NCI-H2029 treated with DMSO at 0.1 percent for 48 hours (cell line): ENCODE results near the gene FGFR3.

ENCODE experiments used
- DNase-seq: peaks from one replicate; lab custom pipeline; 2025; lab: John Stamatoyannopoulos, UW

FGFR3 gene

GRCh38 chr4:1788254-1788973 lies 4.7 kb upstream of the FGFR3 start:
- no peak for DNase-seq

- DNase-seq: no peak
Observed at GRCh38 chr4:1789552-1789951, 3.5 kb upstream of the FGFR3 start.

DNA sequence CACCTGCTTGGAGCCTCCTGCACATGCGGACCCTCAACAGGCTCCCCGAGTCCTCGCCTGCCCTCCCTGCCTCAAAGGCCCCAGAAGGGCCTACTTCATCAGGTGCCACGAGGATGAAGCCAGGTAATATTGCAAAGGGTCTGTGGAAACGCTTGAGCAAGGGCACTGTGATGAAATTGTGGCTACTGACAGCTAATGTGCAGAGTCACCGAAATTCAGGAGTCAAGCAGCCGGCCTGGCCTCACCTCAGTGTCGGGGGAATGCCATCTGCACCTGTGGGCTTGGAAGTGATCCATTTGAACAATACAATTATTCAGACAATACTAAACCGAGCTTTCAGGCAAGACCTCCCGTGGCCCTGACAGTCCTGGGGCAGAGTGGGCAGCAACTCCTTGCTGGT lies 3.1 kb upstream of the FGFR3 start:
- DNase-seq: no peak

DNA sequence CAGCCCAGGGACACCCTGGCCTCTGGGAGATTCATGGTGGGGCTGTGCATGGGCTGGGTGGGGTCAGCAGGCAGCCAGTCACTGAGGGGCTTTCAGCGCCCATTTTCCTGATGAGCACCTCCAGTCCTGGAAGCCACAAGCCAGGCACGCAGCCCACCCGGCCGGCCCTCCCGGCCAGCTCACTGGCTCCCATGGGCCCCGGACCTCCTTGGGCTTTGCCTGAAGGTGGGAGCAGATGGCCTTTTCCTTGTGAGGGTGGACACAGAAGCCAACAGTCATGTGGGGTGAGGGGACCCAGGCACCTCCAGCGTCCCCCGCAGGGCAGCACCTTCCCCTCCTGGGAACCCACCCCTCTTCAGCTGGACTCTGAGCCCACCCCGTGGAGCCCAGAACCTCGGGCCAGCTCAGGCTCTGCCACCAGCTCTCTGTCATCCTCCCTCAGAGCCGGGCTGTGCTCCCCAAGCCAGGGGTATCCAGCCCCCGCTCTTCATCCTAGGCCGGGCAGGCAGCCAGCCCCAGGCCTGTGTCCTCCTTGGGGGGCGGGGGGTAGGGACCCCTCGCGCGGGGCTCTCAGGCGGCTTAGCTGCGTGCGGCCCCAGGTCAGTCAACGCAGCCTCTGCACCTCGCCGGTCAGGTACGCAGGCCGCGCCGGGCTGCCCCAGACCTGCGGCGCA lies 798 bp upstream of the FGFR3 start:
- no peak for DNase-seq

- DNase-seq: no peak
Observed at GRCh38 chr4:1793496-1793840, 375 bp downstream of the FGFR3 start.

DNA sequence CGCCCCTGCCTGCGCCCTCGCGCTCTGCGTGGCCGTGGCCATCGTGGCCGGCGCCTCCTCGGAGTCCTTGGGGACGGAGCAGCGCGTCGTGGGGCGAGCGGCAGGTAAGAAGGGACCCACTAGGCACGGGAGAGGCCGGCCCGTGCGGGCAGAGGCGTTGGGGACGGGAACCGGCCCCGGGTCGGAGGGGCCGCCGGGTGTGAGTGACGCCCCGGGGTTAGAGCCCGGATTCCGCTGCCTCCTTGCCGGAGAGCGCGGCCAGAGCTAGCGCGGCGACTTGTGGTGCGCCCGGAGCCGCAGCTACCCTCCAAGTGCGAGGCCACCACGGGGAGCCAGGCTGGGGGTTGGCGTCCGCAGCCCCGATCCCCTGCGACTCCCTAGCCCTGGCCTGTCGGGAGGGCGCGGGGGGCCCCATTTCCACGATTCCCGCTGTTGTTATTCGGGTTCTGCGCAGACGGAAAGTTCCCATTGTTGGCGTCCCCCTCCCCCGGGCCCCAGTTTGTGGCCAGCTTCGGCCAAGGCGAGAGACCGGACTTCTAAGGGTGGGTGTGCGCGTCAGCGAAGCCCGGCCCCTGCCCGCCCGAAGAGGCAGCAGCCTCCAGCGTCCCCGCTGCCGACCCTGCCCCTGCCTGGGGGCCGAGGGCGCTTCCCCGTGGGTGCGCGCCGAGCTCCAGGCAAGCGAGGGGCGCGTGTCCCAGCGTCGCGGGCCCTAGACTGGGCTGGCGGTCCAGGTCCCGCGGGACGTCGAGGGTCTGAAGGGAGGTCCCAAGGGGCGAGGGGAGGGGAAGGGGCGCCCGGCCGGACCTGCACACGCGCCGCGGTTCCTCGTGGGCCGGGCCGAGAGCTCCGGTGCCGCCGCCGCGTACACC lies 1.1 kb downstream of the FGFR3 start:
- no peak for DNase-seq

- no peak for DNase-seq
Observed at GRCh38 chr4:1794809-1795298, 1.8 kb downstream of the FGFR3 start.

GRCh38 chr4:1795299-1796195 lies 2.5 kb downstream of the FGFR3 start:
- no peak for DNase-seq

- DNase-seq: no peak
Observed at GRCh38 chr4:1796486-1797204, 3.6 kb downstream of the FGFR3 start.

DNA sequence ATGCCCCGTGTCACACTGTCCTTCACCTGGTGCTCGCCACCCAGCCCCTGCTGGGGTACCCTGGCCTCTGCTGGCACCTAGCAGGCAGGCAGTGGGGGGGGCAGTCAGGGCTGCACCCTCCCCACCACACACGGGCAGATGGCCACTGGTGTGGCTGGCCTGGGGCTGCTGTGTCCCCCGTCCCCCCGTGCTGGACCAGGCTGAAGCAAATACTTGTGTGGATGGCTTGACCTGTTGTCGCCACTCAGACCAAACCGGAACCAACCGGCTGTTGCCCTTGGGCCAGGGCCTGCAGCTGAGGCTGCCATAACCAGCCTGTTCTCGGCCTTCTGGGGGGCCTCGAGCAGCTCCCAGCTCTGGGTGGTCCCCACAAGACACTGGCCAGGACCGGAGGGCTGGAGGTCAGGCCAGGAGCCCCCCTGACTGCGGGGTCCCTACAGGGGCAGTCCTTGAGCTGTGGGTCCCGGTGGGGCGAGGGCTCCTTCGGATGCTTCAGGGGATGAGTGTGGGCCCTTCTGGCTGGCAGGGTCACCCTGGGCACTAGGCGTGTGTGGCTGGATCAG lies 4.3 kb downstream of the FGFR3 start:
- DNase-seq: no peak

GRCh38 chr4:1797861-1798579 lies 4.9 kb downstream of the FGFR3 start:
- no peak for DNase-seq

GRCh38 chr4:1798580-1799386 lies 5.7 kb downstream of the FGFR3 start:
- DNase-seq: no peak

DNA sequence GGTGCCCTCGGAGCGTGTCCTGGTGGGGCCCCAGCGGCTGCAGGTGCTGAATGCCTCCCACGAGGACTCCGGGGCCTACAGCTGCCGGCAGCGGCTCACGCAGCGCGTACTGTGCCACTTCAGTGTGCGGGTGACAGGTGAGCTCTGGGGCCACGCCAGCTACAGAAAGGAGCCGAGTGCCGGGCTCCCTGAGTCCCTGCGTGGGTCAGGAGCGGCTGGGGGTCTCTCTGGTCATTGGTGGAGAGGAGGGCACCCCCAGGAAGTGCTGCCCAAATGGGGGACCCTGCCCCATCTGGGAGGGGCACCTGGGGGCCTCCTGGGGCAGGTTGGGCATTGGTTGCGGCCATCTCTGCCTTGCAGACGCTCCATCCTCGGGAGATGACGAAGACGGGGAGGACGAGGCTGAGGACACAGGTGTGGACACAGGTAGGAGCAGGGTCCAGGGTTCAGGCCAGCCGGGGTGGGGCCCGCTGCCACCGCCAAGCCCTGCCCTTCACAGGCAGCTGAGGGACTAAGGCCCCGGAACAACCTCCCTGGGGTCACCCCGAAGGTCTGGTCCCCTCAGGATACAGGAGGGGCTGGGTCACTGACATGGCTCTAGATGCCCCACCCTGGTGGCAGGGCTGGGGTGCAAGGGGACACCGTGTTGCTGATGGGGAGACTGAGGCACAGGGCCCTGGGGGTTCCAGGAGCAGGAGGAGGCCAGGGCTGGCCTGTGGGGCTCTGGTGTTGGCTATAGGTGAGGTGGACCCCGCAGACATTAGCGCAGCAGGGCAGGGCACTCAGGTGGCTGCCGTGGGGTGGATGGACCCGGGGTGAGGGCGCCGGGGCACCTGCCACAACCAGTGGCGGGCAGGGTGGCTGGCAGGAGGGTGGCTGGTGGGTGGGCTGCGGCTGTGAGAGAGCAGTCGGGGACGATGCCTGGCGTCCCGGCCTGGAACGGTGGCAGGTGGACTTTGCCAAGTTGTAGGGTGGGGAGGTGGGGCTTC lies 6.6 kb downstream of the FGFR3 start:
- no peak for DNase-seq

DNA sequence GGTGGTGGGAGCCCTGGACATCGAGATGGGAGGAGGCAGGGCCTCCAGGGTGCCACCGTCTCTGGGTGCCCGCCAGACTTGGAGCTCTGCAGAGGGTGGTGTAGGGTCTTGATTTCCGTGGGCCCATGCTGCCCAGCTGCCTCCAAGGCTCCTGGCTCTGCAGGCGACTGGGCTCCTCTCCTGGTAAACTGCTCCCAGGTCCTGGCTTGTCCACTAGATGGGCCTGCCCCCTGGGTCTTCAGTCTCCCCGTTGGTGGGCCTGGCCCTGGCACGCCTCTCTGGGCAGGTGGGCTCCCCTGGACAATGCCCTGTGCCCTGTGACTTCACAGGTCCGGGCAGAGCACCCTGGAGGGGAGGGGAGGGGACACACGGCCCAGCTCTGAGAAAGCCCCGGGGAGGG lies 7.7 kb downstream of the FGFR3 start:
- no peak for DNase-seq

DNA sequence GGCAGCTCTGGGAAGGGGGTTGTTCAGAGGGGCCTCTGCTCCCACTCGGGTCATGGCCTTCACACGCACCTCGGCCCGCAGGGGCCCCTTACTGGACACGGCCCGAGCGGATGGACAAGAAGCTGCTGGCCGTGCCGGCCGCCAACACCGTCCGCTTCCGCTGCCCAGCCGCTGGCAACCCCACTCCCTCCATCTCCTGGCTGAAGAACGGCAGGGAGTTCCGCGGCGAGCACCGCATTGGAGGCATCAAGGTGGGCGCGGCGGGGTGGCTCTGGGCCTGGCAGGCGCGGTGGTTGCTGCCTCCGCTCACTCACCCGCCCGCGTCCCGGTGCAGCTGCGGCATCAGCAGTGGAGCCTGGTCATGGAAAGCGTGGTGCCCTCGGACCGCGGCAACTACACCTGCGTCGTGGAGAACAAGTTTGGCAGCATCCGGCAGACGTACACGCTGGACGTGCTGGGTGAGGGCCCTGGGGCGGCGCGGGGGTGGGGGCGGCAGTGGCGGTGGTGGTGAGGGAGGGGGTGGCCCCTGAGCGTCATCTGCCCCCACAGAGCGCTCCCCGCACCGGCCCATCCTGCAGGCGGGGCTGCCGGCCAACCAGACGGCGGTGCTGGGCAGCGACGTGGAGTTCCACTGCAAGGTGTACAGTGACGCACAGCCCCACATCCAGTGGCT lies 8.3 kb downstream of the FGFR3 start:
- DNase-seq: no peak

DNA sequence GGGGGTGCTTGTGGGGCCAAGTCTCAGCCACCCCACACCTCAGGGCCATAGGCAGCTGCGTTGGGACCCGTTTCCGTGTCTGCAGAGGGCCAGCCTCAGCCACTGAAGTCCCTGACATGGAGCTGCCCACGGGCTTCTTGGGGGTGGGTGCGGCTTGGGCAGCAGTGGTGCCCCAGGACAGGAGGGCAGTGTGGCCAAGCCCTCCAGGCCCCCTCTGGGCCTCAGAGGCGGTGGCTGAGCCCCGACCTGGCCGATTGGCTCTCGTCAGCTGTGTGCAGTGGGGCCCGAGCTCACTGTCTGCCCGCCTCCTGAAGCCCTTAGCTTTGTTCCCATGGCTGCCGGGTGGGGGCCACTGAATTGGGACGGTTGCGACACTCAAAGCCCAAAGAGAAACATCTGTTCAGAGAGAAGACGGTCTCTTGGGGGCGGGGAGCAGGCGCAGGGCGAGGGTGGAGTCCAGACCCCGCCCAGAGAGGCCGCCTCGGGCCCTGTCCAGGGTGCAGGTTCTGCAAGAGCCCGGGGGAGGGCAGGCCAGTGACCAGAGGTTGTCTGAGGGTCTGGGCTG lies 9.1 kb downstream of the FGFR3 start:
- no peak for DNase-seq
